Measurements from ENCODE around the gene OR10P1.
"Not testable (repeated sequence)": the region's sequence is repeated elsewhere in the genome, so short reads cannot be mapped to it uniquely, and the experiment has no call there.

Gene OR10P1, protein sequence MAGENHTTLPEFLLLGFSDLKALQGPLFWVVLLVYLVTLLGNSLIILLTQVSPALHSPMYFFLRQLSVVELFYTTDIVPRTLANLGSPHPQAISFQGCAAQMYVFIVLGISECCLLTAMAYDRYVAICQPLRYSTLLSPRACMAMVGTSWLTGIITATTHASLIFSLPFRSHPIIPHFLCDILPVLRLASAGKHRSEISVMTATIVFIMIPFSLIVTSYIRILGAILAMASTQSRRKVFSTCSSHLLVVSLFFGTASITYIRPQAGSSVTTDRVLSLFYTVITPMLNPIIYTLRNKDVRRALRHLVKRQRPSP

DNA sequence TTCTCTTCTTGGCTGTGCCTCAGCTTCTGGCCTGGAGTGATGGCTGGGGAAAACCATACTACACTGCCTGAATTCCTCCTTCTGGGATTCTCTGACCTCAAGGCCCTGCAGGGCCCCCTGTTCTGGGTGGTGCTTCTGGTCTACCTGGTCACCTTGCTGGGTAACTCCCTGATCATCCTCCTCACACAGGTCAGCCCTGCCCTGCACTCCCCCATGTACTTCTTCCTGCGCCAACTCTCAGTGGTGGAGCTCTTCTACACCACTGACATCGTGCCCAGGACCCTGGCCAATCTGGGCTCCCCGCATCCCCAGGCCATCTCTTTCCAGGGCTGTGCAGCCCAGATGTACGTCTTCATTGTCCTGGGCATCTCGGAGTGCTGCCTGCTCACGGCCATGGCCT, at the start of gene OR10P1:
Gene OR10P1 (plus strand): TSS at position 40 of the 400 bp plus-strand sequence. CDS start 0 bp downstream, at position 40.
- no peak for DNase-seq

DNA sequence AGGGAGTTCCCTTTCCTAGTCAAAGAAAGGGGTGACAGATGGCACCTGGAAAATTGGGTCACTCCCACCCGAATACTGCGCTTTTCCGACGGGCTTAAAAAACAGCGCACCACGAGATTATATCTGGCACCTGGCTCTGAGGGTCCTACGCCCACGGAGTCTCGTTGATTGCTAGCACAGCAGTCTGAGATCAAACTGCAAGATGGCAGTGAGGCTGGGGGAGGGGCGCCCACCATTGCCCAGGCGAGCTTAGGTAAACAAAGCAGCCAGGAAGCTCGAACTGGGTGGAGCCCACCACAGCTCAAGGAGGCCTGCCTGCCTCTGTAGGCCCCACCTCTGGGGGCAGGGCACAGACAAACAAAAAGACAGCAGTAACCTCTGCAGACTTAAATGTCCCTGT, 46.5 kb upstream of the OR10P1 start:
- DNase-seq = not testable (repeated sequence)

DNA sequence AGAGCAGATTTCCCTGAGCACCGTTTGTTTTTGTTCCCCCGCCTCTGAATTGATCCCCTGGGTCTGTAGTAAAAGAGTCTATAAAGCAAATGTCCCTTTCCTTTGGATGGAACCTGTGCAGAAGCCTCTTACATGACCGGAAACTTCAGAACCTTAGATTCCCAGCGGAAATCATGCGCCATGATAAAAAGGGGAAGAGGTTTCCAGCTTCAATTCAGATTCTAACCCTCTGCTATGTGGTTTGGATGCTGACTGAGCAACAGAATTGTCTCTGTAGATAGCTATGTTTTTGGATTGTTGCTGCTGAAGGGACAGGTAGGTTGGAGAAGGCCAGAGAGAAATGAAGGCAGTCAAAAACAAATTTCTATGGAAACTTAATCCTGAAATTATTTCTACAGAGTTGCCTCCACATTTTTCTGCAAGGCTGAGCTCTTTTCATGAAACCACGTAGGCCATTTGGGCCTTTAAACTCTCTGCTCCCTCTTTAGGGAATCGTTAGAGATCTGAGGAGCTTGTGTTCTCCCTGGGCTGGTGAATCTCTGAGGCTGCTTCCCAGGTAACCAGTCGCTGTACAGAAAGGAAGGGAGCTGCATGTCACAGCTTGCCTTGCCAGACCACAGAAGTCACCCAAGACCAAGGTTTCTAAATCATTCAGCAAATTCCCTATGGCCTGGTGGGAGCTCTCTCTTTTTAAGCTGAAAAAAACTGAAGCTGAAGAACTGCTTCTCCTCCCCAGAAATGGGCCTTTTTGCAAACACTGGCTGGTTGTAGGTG, 28.7 kb upstream of the OR10P1 start:
- no peak for DNase-seq

DNA sequence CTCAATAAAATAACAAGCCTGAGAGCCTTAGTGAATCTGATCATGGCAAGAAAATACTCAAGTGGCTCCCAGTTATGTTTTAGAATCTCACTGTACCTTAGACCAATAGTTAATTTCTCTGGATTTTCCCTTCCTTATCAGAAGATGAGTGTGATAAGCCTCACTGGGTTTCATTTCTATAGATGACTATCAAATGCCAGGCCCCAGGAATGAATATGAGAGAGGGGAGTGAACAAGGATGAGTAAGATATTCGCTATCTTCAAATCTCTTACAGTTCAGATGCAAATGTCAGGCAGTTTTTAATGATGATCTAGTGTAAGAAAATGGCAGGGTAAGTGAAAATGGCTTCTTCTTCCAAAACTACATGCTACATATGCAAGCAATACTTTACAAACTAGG, 26.1 kb upstream of the OR10P1 start:
- DNase-seq = no peak

DNA sequence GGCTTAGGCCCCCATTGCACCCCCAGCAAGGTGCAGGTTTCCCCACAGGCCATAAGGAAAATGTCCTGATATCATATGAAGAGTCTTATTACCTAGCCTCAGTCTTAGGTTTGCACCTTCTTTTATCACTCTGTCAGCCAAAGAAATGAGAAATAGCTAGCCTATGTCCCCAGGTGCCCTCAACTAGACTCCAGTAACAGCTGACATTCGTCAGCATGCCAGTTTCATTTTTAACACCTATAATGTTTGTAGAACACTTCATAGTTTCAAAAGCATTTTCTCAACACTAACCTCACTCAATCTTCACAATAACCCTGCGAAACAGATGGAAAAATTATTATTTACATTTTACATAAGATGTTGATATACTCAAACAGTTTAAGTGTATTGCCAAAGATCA, 24.0 kb upstream of the OR10P1 start:
- DNase-seq = no peak

DNA sequence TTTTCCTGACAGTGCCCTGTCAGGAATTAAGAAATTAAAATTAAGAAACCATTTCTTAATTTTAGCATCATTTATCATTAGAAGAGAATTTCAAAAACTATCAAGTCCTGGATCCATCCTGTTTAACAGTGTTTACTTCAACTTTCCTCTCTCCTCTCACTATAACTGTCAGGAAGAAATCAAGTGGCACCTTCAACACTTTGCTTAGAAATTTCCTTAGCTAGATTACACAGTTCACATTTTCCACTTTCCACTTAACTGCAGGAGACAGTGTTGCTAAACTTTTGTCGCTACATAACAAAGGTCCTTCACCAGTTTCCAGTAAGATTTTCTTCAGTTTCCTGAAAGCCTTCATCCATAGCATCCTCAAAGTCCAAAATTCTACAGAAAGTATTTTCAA, 21.9 kb upstream of the OR10P1 start:
- DNase-seq = no peak

DNA sequence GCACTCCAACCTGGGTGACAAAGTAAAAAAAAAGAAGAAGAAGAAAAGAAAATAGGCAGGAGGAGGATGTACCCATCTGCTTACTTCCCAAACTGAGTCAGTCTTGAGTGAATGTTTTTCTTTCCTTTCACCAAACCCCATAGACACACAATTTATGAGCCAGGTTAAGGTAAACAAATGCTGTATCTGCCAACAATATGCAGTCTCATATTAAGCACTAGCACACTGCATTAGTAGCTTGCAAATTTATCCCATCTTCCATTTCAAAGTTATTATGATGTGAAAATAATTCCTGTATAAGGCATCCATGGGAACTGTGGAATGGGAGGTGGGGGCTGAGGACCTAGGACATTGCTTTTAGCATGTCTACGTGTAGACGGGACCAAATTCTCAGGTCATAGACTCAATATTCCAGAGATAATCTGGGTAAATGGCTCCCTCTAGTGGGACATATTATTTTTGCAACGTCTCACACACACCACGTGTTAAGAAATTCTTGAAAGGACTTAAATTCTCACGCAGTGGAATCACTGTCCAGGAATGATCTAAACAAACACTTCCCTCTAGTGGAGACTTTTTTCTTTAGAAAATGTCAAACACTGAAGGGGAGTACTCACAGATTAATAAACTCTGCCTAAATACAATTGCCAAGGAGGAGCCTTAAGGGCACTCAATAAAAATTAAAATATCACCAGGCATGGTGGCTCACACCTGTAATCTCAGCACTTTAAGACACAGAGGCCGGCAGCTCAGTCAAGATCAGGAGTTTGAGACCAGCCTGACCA, 17.1 kb upstream of the OR10P1 start:
- peak; percentile 88 for DNase-seq

DNA sequence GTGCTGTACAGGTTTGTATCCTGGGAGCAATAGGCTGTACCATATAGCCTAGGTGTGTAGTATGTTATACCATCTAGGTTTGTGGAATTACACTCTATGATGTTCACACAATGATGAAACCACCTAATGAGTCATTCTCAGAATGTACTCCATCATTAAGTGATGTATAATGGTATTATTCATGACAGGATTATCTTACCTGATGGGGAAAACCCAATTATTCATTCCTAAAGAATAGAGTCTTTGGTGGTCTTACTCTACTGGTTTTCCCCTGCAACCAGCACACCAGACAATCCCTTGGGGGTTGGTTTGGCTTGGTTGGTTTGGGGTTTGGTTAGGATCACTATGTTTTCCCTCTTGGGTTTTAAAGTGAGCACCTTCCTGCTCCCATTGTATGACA, 12.6 kb upstream of the OR10P1 start:
- DNase-seq = no peak

DNA sequence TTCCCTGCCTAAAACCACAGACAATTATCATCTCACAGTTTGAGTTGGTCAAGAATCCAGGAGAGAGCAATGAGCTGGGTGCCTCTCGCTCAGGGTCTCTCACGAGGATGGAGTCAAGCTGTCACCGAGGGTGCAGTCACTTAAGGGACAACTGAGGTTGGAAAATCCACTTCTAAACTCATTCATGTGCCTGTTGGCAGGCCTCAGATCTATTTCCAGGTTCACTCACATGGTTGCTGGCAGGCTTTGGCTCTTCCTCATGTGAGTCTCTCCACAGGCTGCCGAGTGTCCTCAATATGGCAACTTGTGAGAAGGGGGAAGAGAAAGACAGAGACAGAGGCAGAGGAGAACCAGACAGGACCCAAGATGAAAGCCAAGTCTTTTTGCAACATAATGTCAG, 10.5 kb upstream of the OR10P1 start:
- DNase-seq = no peak

DNA sequence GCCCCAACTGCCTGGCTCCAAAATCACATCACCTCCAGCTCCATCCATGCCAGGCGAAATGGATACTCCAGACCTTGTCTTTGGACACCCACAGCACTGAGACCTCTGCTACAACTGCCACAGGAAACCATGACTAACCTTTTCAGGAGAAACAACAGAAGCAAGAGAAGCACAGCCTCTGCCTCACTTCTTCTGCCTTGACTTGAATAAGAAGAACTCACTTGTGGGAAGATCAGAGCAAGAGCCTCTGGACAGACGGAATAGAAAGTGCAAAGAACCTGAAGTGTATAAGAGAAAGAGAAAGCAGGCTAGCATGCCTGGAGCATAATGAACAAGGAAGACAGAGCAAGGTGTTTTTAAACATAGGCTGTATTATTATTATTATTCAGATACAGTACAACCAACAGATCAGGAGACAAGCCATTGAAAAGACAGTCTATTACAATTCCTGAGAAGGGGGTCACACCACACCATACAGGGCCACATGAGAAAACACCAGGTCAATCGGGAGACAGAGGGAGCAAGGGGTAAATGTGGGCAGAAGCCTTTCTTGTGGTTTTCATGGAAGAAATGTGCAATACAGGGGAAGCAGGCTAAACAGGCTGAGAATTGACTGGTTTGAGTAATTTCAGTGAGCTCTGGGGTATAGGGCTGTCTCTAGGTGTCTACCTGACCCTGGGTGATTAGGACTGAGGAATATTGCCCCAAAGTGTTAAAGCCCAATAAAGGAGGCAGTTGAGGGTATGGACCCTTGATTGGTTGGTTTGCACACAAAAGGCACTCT, 7.4 kb upstream of the OR10P1 start:
- DNase-seq = peak; percentile 56

DNA sequence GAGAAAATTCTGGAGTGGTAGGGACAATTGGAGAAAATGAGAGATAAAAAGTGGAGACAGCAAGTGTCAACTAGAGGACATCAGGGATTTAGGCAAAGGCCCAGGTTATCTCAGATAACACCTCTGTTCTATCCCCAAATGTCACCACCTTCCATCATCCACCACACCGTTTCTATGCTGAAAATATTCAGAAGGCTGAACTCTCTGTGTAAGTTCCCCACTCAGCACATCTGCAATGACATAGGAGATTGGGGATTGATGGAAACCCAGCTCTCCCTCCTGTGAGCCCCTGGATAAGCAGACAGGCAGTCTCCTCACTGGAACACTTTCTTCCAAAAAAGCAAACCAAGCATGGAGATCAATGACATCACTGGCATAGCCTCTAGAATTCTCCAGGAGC, 5.6 kb upstream of the OR10P1 start:
- no peak for DNase-seq

DNA sequence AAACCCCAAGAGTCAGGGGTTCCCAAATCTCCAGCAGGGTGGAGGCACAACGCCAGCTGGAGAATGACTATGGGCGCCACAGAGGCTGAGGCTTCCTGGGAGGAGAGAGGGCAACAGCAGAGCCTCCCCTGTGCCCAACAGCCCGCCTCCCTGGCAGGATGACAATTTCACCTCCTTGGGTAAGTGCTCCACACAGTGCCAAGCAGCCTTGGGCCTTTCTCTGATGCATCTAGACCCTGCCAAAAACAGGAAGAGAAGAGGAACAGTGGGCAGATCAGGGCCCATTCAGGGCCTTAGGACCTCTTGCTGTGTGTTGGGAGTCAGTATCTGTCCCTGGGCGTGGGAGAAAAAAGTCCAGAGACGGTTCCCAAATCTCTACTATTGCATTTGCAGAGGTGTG, 5.0 kb upstream of the OR10P1 start:
- DNase-seq = peak; percentile 39

DNA sequence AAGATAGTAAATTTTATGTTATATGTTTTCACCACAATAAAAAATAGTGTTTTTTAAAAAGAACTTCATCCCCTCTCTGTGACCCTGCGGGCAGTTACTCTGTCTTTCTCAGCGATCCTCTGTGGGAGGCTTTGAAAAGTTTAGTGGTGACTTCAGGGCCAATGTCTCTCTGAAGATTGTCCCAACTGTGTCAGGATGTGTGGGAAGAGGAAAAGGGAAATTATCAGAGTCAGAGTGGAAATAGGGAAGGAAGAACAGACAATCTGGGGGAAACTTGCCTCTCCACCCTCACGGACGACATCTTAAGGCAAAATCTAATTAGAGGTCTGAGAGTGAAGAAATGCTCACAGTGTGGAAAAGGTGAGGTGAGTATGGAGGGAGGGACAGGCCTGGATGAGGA, 3.5 kb upstream of the OR10P1 start:
- DNase-seq = peak; percentile 77

DNA sequence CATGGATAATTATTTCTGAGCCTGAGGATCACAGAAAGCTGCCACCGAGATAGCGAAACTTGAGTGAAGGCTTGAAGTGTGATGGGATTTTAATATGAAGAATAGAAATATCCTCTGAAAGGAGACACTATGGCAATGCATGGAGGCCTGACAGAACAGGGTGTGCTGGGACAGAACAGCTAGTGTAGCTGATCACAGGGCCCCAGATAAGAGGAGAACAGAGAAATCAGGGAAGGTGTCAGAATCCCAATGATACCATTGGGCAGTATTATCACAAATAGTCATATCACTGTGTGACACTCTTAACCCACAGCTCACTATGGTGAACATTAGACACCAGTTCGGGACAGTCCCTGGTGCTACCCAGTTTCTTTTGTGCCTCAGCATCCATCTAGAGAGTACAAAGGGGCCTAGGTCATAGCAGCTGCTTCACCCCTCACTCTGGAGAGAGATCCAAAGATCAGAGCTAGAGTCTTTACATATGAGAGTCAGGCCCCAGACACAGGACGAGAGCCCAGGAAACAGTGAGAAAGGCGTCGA, 506 bp upstream of the OR10P1 start:
- DNase-seq = no peak

DNA sequence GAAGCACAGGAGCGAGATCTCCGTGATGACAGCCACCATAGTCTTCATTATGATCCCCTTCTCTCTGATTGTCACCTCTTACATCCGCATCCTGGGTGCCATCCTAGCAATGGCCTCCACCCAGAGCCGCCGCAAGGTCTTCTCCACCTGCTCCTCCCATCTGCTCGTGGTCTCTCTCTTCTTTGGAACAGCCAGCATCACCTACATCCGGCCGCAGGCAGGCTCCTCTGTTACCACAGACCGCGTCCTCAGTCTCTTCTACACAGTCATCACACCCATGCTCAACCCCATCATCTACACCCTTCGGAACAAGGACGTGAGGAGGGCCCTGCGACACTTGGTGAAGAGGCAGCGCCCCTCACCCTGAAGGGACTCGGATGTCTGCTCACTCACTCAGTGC, 775 bp downstream of the OR10P1 start:
- no peak for DNase-seq

DNA sequence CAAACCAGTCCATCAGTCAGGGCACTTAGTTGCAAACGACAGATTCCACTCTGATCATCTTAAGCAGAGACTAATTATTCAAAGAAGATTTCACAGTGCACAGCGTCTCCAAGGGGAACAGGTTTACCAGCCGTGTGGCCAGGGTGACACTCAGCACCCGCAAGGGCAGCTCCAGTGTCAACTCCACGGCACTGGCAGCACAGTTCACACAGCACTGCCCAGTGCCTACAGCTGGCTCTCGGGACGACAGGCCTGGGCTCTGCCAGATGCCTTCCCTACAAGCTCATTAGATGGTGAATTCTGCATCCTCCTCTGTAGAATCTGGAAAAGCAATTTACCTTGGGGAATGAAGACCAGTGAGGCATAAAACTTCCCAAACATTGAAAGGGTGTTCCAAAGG, 4.9 kb downstream of the OR10P1 start:
- DNase-seq = no peak

DNA sequence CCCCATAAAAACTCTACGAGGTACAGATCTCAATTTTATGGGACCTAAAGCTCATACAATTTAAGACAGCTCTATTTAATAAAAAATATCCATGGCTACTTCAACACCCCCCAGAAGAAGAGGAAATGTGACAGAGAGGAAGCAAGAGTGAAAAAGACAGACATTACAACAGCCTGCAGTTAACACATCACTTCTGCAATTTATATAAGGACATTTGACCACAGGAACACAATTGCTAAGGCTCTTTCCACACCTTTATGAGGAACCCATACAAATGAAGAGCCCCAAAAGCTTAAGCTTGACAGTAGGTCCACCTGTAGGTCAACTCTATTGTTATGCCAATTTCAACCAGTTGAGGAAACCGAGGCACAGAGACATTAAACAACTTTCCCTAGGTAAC, 5.6 kb downstream of the OR10P1 start:
- peak; percentile 93 for DNase-seq

DNA sequence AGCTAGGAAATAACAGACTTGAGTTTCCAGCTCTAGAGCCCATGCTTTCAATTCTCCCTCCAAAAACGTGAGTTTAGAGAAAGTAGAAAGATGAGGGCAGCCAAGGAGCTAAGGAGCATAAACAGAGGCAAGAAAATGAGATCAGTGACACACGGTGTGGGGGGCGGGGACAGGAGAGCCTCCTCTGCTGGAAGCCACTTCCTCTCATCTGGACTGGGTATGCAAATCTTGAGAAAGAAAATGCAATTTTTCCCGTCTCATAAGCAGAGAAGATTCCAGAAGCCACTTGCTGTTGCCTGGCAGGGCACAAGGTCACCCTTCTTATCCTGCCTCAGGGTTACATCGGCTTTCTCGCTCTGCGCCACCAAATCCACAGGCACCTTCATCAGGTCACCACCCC, 6.0 kb downstream of the OR10P1 start:
- peak; percentile 83 for DNase-seq

DNA sequence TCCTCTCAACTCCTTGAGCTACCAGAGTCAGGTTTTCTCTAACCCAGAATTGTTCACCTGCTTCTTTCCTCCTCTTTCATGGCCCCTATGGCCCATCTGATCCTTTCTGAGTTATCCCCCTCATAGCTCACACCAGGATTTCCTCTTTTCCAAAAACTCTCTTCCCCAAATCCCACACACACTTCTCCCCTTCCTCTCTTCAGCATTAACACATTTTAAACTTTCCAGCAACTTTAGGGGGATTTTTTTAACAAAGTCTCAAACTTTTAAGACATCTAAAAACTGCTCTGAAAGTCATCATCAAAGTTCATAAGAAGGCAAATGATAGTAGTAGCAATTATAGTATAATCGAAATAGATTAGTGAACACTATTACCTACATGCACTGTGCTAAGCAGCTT, 7.9 kb downstream of the OR10P1 start:
- DNase-seq = peak; percentile 16

DNA sequence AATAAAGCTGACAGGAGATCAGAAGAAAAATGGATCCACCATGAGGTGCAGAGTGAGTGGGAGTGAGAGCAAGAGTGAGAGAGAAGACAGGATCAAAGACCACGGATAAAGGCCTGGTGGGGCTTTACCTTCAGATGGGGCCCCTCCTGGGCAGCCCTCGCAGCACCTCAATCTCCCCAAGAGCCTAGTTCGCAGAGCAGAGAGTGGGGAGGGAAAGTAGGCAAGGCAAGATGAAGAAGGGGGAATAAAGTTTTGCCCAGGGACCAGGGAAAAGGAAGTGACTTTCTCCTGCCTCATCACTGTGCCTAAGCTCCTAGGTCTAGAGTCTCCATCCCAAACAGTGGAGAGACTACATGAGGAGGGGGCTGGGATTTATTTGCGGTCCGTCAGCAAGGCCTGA, 10.3 kb downstream of the OR10P1 start:
- no peak for DNase-seq

DNA sequence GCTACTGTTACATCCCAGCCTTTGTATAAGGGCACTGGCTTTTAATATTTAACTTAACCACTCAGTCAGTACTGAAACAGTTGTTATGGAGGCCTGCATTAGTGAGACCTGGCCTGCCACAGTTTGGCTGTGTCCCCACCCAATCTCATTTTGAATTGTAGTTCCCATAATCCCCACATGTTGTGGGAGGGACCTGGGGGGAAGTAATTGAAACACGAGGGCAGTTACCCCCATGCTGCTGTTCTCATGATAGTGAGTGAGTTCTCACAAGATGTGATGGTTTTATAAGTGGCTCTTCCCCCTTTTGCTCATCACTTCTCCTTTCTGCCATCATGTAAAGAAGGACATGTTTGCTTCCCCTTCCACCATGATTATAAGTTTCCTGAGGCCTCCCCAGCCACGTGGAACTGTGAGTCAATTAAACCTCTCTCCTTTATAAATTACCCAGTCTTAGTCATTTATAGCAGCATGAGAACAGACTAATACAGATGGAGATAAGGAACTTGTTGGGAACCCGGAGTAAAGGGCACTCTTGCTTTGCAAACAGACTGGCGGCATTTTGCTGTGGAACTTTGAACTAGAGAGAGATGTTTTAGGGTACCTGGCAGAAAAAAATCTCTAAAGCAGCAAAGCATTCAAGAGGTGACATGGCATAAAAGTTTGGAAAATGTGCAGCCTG, 14.1 kb downstream of the OR10P1 start:
- DNase-seq = peak; percentile 87

DNA sequence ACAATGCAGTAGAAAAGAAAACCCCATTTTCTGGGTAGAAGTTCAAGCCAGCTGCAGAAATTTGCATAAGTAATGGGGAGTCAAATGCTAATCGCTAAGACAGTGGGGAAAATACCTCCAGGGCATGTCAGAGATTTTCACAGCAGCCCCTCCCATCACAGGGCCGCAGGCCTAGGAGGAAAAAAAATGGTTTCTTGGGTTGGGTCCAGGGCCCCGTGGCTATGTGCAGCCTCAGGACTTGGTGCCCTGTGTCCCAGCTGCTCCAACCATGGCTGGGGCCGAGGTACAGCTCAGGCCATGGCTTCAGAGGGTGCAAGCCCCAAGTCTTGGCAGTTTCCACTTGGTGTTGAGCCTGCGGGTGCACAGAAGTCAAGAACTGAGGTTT, 14.6 kb downstream of the OR10P1 start:
- DNase-seq = no peak
